ENCODE results near the gene GPC5.

GPC5 gene

DNA sequence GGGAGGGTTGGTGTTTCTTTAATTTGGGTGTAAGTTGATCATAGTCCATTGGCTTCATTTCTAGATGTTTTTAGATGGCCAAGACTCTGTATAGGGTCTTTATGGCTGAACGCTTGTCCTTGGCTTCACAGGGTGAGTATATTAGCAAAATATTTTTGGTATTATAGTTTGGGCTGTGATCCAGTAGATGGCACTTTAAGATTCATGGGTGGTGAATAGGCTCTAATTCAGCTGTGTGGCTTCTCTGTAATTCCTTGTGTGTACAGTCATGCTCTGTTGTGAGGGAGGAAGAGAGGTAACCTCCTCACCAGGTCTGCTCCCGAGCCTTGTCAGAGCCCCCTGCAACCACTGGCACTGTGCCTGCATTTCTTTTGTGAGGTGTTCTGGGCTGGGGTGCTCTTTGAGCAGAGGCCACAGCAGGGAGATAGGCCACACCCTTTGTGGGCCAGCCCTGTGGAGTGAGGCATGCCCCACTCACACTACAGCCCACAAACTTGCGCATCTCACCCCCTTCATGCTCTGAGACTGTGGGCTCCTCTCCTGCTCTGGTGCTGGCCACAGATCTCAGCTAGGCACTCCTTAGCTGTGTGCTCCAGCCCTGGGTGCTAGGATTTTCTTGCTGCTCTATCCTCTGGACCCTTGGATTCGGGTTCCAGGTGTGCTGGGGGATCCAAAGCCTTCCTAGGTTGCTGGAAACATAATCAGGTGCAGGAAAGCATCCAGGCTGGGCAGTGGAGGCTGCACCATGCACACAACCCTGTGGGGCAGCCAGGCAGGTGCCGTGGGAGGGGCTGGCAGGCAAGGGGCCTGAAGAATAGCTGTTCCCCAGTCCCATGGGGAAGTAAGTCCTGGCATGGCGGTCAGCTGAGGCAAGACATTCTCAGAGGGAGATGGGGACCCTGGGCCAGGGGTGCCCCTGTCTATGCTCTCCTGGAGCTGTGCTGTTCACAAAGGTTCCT is 193.9 kb downstream of the GPC5 start:
- TF ChIP-seq FOXP2 (optimal IDR thresholded peaks at IDR 0.05; ENCODE audit: borderline replicate concordance, extremely low read depth, extremely low read length, insufficient read depth) = no peak
- no peak for TF ChIP-seq SIN3A (IDR thresholded peaks at IDR 0.05; ENCODE audit: borderline replicate concordance, insufficient read depth, low read length)
- TF ChIP-seq, protein P1, sequence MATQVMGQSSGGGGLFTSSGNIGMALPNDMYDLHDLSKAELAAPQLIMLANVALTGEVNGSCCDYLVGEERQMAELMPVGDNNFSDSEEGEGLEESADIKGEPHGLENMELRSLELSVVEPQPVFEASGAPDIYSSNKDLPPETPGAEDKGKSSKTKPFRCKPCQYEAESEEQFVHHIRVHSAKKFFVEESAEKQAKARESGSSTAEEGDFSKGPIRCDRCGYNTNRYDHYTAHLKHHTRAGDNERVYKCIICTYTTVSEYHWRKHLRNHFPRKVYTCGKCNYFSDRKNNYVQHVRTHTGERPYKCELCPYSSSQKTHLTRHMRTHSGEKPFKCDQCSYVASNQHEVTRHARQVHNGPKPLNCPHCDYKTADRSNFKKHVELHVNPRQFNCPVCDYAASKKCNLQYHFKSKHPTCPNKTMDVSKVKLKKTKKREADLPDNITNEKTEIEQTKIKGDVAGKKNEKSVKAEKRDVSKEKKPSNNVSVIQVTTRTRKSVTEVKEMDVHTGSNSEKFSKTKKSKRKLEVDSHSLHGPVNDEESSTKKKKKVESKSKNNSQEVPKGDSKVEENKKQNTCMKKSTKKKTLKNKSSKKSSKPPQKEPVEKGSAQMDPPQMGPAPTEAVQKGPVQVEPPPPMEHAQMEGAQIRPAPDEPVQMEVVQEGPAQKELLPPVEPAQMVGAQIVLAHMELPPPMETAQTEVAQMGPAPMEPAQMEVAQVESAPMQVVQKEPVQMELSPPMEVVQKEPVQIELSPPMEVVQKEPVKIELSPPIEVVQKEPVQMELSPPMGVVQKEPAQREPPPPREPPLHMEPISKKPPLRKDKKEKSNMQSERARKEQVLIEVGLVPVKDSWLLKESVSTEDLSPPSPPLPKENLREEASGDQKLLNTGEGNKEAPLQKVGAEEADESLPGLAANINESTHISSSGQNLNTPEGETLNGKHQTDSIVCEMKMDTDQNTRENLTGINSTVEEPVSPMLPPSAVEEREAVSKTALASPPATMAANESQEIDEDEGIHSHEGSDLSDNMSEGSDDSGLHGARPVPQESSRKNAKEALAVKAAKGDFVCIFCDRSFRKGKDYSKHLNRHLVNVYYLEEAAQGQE (IDR thresholded peaks at IDR 0.05; ENCODE audit: insufficient read depth in 1 of 2, low read depth in 2 of 2, low read length in 2 of 2) = no peak
- TF ChIP-seq TAF1 (IDR thresholded peaks at IDR 0.05; ENCODE audit: borderline replicate concordance, insufficient read depth, low read length) = no peak
- TF ChIP-seq POLR2AphosphoS5 (IDR thresholded peaks at IDR 0.05; ENCODE audit: low read depth, low read length) = no peak

- TF ChIP-seq, protein P1 (IDR thresholded peaks at IDR 0.05; ENCODE audit: insufficient read depth in 1 of 2, low read depth in 2 of 2, low read length in 2 of 2) = no peak
- TF ChIP-seq FOXP2 (optimal IDR thresholded peaks at IDR 0.05; ENCODE audit: borderline replicate concordance, extremely low read depth, extremely low read length, insufficient read depth) (no peak), POLR2AphosphoS5 (IDR thresholded peaks at IDR 0.05; ENCODE audit: low read depth, low read length) (no peak), SIN3A (IDR thresholded peaks at IDR 0.05; ENCODE audit: borderline replicate concordance, insufficient read depth, low read length) (no peak), TAF1 (IDR thresholded peaks at IDR 0.05; ENCODE audit: borderline replicate concordance, insufficient read depth, low read length) (no peak)
Observed at GRCh38 chr13:91593456-91593855, 195.0 kb downstream of the GPC5 start.

- TF ChIP-seq TAF1 (IDR thresholded peaks at IDR 0.05; ENCODE audit: borderline replicate concordance, insufficient read depth, low read length) = no peak
- TF ChIP-seq, protein P1 (IDR thresholded peaks at IDR 0.05; ENCODE audit: insufficient read depth in 1 of 2, low read depth in 2 of 2, low read length in 2 of 2) = no peak
Observed at GRCh38 chr13:91594061-91594460, 195.6 kb downstream of the GPC5 start.

GRCh38 chr13:91595677-91596076 is 197.3 kb downstream of the GPC5 start:
- TF ChIP-seq FOXP2 (optimal IDR thresholded peaks at IDR 0.05; ENCODE audit: borderline replicate concordance, extremely low read depth, extremely low read length, insufficient read depth) = no peak
- TF ChIP-seq, protein P1 (IDR thresholded peaks at IDR 0.05; ENCODE audit: insufficient read depth in 1 of 2, low read depth in 2 of 2, low read length in 2 of 2) = no peak
- TF ChIP-seq SIN3A (IDR thresholded peaks at IDR 0.05; ENCODE audit: borderline replicate concordance, insufficient read depth, low read length) = no peak
- no peak for TF ChIP-seq POLR2AphosphoS5 (IDR thresholded peaks at IDR 0.05; ENCODE audit: low read depth, low read length)
- no peak for TF ChIP-seq TAF1 (IDR thresholded peaks at IDR 0.05; ENCODE audit: borderline replicate concordance, insufficient read depth, low read length)

Measured in PFSK-1 (cell line).